ENCODE measurements around the gene ATP1A2.

DNA sequence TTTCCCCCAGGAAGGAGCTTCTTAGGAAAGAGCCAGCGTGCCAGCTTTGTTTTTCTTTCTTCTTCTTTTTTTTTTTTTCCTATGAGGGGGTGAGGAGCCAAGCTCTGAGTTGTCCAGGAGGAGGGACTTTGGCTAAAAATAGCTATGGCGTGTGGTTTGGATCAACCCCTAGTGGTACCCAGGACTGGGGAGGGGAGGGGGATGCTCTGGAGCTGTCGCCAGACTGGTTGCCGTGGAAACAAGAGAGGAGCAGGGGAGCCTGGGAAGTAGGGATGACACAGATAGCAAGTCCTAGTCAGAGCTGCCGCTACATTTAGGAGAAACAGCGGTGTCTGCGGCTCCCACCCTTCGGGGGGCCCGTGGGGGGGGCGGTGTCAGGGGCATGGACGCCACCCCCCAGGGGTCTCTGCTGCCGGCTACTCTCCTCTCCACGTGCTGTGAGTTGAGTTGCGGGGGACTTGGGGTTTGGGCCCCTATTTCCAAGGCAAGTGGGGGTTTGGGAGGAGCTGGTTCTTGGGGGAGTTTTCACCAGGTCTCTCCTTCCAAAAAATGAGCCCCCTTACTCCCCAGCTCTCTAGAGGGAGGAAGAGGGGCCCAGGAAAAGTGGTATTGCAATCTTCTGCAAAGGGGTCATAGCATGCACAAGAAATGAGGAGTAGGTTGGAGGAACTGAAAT lies 34.2 kb upstream of the ATP1A2 start, which contains the start of gene KCNJ9:
- TF ChIP-seq, protein P1, sequence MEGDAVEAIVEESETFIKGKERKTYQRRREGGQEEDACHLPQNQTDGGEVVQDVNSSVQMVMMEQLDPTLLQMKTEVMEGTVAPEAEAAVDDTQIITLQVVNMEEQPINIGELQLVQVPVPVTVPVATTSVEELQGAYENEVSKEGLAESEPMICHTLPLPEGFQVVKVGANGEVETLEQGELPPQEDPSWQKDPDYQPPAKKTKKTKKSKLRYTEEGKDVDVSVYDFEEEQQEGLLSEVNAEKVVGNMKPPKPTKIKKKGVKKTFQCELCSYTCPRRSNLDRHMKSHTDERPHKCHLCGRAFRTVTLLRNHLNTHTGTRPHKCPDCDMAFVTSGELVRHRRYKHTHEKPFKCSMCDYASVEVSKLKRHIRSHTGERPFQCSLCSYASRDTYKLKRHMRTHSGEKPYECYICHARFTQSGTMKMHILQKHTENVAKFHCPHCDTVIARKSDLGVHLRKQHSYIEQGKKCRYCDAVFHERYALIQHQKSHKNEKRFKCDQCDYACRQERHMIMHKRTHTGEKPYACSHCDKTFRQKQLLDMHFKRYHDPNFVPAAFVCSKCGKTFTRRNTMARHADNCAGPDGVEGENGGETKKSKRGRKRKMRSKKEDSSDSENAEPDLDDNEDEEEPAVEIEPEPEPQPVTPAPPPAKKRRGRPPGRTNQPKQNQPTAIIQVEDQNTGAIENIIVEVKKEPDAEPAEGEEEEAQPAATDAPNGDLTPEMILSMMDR (IDR thresholded peaks at IDR 0.05): no peak
- TF ChIP-seq POLR2A (IDR thresholded peaks at IDR 0.05) (no peak), POLR2AphosphoS5 (IDR thresholded peaks at IDR 0.05) (no peak)
